Endodermal cell (in vitro differentiated cells): ENCODE results near the gene MRPS27. TPM values are rescaled to one million over a fixed set of nuclear protein-coding genes. Genes with fewer than 3 reads are reported as not detected.

Source experiments
- DNase-seq: peaks from one replicate; pipeline ENCODE4 v3.0.0-alpha.2; 2017
- H3K27ac ChIP-seq: 2 replicates; pipeline ENCODE4 v1.5.1; 2013; ENCODE audit warnings: mild to moderate bottlenecking, low read depth, low read length, moderate library complexity
- H3K27me3 ChIP-seq: 2 replicates; pipeline ENCODE4 v1.6.1; 2013; ENCODE audit warnings: mild to moderate bottlenecking, low read length, moderate library complexity; ENCODE audit not compliant: insufficient read depth, control insufficient read depth, poor library complexity, severe bottlenecking
- H3K36me3 ChIP-seq: 2 replicates; pipeline ENCODE4 v1.7.0; 2013; ENCODE audit warnings: mild to moderate bottlenecking, low read length, moderate library complexity; ENCODE audit not compliant: control insufficient read depth, insufficient read depth
- H3K4me1 ChIP-seq: one replicate; pipeline ENCODE4 v1.7.0; 2013; ENCODE audit warnings: low read length; ENCODE audit not compliant: control insufficient read depth, insufficient read depth
- H3K4me3 ChIP-seq: 2 replicates; pipeline ENCODE4 v1.5.1; 2013; ENCODE audit warnings: mild to moderate bottlenecking, low read length, moderate library complexity
- H3K9ac ChIP-seq: 2 replicates; pipeline ENCODE4 v1.6.1; 2013; ENCODE audit warnings: mild to moderate bottlenecking, low read length, moderate library complexity; ENCODE audit not compliant: poor library complexity, severe bottlenecking; ENCODE audit errors: extremely low read depth
- H3K9me3 ChIP-seq: 2 replicates; pipeline ENCODE4 v1.6.1; 2013; ENCODE audit warnings: mild to moderate bottlenecking, low read length, moderate library complexity; ENCODE audit not compliant: control insufficient read depth
- H3K27ac Mint-ChIP-seq: 2 replicates; pipeline ENCODE4 v1.8.0; 2020; ENCODE audit warnings: mixed read lengths
- H3K27me3 Mint-ChIP-seq: 2 replicates; pipeline ENCODE4 v1.8.0; 2021; ENCODE audit warnings: mild to moderate bottlenecking, mixed read lengths; ENCODE audit not compliant: insufficient read depth
- H3K36me3 Mint-ChIP-seq: 2 replicates; pipeline ENCODE4 v1.8.0; 2020; ENCODE audit warnings: low read depth, mixed read lengths
- H3K4me1 Mint-ChIP-seq: 2 replicates; pipeline ENCODE4 v1.8.0; 2020; ENCODE audit warnings: mixed read lengths
- H3K4me3 Mint-ChIP-seq: 2 replicates; pipeline ENCODE4 v1.8.0; 2020; ENCODE audit warnings: mild to moderate bottlenecking, moderate library complexity, mixed read lengths
- H3K9me3 Mint-ChIP-seq: 2 replicates; pipeline ENCODE4 v1.8.0; 2020; ENCODE audit warnings: mild to moderate bottlenecking, mixed read lengths
- WGBS, 2 experiments: methylation state at CpG; one replicate each; pipeline versions ENCODE4 v1.1.5 to v1.1.7; 2013; ENCODE audit warnings: missing lambda C conversion rate in 2 of 2, mixed read lengths in 1 of 2; ENCODE audit not compliant: insufficient coverage in 1 of 2, insufficient read length in 1 of 2; 5-methylcytosine and 5-hydroxymethylcytosine counted together
- total RNA-seq, 2 donors: library from RNA; stranded (reverse); fragmentation: NEBNext Ultra II Directional in 1 of 2; extraction: Animal tissue kit (Norgen Biotek cat#: 25700) in 1 of 2; gene quantifications; 2 replicates in 1 of 2; 3 replicates in 1 of 2; pipeline ENCODE4 v1.2.1, GENCODE V29; 2021
- TF ChIP-seq, protein P1 (sequence below): fragments of 200-600 bp; sonication (generic); conservative IDR thresholded peaks from 2 replicates; pipeline ENCODE4 v1.5.0; 2021; ENCODE audit warnings: antibody characterized with exemption, mild to moderate bottlenecking

Gene MRPS27
- total RNA-seq, 2 donors from 2014 or later = 55.2 to 80.8 TPM

DNA sequence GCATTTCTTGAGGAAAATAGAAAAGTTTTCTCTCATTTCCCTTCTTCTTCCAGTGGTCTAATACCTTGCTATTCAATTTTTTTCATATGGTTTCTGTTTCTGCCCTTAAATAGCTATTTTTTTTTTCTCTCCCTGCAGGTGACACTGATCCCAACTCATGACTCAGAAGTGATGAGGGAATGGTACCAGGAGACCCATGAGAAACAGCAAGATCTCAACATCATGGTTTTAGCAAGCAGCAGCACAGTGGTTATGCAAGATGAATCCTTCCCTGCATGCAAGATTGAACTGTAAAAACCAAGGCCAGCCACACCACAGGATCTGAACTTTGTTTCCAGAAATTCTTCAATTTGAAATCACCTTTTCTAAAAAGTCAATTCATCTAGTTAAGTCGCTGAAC is 115.1 kb downstream of the MRPS27 start:
- Histone ChIP-seq H3K27ac (no peak overlapping the region), H3K9ac (no peak overlapping the region), H3K36me3 (peaks cover 96% of the 10 kb centered on the region), H3K27me3 (no peaks in the 10 kb centered on the region), H3K4me1 (no peaks in the 10 kb centered on the region), H3K9me3 (no peaks in the 10 kb centered on the region), H3K4me3 (no peak overlapping the region)
- WGBS, 2 experiments = 97 to 100% methylated on average over 1 of the region's 1 CpG
- Mint-ChIP-seq H3K4me1 (no peaks in the 10 kb centered on the region), H3K36me3 (peaks cover 68% of the 10 kb centered on the region), H3K9me3 (no peaks in the 10 kb centered on the region), H3K27ac (no peak overlapping the region), H3K27me3 (no peaks in the 10 kb centered on the region), H3K4me3 (no peak overlapping the region)
- DNase-seq = no peak
- TF ChIP-seq, protein P1, sequence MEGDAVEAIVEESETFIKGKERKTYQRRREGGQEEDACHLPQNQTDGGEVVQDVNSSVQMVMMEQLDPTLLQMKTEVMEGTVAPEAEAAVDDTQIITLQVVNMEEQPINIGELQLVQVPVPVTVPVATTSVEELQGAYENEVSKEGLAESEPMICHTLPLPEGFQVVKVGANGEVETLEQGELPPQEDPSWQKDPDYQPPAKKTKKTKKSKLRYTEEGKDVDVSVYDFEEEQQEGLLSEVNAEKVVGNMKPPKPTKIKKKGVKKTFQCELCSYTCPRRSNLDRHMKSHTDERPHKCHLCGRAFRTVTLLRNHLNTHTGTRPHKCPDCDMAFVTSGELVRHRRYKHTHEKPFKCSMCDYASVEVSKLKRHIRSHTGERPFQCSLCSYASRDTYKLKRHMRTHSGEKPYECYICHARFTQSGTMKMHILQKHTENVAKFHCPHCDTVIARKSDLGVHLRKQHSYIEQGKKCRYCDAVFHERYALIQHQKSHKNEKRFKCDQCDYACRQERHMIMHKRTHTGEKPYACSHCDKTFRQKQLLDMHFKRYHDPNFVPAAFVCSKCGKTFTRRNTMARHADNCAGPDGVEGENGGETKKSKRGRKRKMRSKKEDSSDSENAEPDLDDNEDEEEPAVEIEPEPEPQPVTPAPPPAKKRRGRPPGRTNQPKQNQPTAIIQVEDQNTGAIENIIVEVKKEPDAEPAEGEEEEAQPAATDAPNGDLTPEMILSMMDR = no peak

DNA sequence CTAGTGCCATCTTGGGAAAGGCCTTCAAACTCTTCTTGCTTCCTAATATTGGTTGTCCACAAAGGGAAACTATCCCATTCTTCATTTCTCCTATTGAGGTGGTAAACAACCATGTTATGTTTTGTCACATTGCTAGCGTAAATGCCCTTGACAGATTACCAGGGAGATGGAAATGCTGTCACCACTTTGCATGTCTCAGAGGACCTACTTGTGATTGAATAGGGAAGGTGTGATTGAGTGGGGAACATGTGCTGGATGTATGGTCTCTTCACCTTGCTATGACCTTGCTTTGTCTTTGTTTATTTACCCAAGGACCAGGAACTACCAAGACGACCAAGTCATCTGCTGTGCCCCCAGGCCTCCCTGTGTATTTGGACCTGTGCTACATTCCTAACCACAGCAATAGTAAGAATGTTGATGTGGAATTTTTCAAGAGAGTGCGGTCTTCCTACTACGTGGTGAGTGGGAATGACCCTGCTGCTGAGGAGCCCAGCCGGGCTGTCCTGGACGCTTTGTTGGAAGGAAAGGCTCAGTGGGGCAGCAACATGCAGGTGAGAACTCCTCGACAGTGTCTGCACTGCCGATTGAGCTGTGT is 116.7 kb downstream of the MRPS27 start:
- Mint-ChIP-seq H3K4me1 (no peaks in the 10 kb centered on the region), H3K4me3 (no peak overlapping the region), H3K9me3 (no peaks in the 10 kb centered on the region), H3K36me3 (peaks cover 80% of the 10 kb centered on the region), H3K27ac (peak overlapping the region; percentile 49), H3K27me3 (no peaks in the 10 kb centered on the region)
- H3K4me1 ChIP-seq = no peaks in the 10 kb centered on the region
- no peak overlapping the region for H3K4me3 ChIP-seq
- no peak for DNase-seq
- H3K36me3 ChIP-seq = peaks cover 99% of the 10 kb centered on the region
- 94 to 97% methylated on average over 6 to 8 of the region's 8 CpGs for WGBS, 2 experiments
- no peak overlapping the region for H3K9ac ChIP-seq
- H3K27ac ChIP-seq = peak overlapping the region; percentile 12
- TF ChIP-seq, protein P1 = no peak
- H3K9me3 ChIP-seq = no peaks in the 10 kb centered on the region
- no peaks in the 10 kb centered on the region for H3K27me3 ChIP-seq

DNA sequence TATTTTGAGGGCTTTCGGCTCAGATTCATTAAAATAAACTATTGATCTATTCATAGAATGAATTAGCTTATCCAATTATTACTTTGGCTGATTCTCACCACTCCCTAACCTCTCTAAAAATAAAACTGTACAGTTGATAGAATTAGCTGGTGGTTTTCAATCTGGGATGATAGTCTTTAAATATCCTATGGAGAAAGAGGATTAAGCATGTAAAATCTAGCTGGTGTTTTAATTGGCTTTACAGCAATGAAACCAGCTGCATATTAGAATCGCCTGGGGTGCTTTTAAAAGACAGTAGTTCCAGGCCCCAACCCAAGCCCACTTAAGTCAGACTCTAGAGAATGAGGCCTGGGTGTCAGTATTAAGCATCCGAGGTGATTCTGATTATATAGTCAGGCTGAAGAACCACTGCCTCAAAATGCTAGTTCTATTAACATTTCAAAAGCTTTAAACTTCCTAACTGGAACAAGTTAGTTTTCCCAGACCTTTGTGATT is 117.7 kb downstream of the MRPS27 start:
- Mint-ChIP-seq H3K27me3 (no peaks in the 10 kb centered on the region), H3K36me3 (peaks cover 83% of the 10 kb centered on the region), H3K4me1 (no peaks in the 10 kb centered on the region), H3K27ac (no peak overlapping the region), H3K9me3 (no peaks in the 10 kb centered on the region), H3K4me3 (no peak overlapping the region)
- no peak overlapping the region for H3K27ac ChIP-seq
- H3K9me3 ChIP-seq = no peaks in the 10 kb centered on the region
- 96 to 100% methylated on average over 1 to 3 of the region's 3 CpGs for WGBS, 2 experiments
- peaks cover 99% of the 10 kb centered on the region for H3K36me3 ChIP-seq
- H3K4me1 ChIP-seq = no peaks in the 10 kb centered on the region
- no peak overlapping the region for H3K9ac ChIP-seq
- DNase-seq = no peak
- H3K4me3 ChIP-seq = no peak overlapping the region
- TF ChIP-seq, protein P1 = no peak
- H3K27me3 ChIP-seq = no peaks in the 10 kb centered on the region
